ENCODE results near the gene MRLN.

DNA sequence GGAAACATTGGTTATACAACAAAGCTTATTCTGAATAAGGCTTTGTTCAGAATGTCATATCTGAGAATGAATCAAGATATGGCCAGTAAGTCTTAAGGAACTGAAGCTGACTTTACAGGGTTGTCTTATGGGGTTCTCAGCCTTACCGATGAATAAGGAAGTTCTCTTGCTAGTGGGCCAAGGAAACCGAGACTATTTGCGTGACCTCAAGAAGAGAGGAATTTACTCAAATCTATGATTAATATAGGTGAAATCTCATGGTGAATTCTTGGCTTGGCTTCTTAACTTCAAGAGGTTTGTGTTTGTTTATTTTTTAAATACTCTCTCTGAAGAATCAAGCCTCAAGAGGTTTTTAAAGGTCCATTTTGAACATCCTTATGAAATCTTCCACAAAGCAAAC, 4.7 kb upstream of the MRLN start:
- TF ChIP-seq, protein P1, sequence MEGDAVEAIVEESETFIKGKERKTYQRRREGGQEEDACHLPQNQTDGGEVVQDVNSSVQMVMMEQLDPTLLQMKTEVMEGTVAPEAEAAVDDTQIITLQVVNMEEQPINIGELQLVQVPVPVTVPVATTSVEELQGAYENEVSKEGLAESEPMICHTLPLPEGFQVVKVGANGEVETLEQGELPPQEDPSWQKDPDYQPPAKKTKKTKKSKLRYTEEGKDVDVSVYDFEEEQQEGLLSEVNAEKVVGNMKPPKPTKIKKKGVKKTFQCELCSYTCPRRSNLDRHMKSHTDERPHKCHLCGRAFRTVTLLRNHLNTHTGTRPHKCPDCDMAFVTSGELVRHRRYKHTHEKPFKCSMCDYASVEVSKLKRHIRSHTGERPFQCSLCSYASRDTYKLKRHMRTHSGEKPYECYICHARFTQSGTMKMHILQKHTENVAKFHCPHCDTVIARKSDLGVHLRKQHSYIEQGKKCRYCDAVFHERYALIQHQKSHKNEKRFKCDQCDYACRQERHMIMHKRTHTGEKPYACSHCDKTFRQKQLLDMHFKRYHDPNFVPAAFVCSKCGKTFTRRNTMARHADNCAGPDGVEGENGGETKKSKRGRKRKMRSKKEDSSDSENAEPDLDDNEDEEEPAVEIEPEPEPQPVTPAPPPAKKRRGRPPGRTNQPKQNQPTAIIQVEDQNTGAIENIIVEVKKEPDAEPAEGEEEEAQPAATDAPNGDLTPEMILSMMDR (optimal IDR thresholded peaks at IDR 0.05 in 1 of 3, IDR thresholded peaks at IDR 0.05 in 1 of 3, conservative IDR thresholded peaks at IDR 0.05 in 1 of 3; ENCODE audit: extremely low read depth in 1 of 3, insufficient read depth in 2 of 3, low read length in 3 of 3): no peak
- TF ChIP-seq EZH2 (IDR thresholded peaks at IDR 0.05; ENCODE audit: low read length): no peak
